Activated CD4-positive, alpha-beta T cell treated with anti-CD3 and anti-CD28 coated beads, Interleukin-2, Interleukin-4, amounts not matched to agents 100 ng/mL and 50 ng/mL, durations not matched to agents 16 hours and 8 hours (primary cell): ENCODE data around the gene VPS41.

Experiments
- DNase-seq: peaks from one replicate; pipeline ENCODE4 v3.0.0-alpha.2; 2020; ENCODE audit warnings: low spot score

VPS41 gene

DNA sequence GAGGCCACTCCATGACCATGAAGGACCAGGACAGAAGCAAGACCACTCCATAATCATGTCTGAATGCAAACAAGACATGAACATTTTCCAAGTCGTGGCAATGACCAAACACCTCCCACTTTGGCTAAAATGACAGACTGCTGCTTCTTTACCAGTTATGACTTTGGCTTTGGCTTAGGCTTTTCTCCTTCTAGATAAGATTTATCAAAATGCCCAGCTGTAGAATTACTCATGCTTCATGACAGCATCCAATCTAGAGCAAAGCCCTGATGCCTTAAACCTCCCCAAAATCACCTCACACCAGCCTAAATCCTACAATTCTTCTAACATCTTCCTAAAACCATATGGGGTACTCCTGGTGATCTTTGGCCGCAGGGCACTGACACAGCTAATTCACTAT lies 102.1 kb downstream of the VPS41 start:
- no peak for DNase-seq

DNA sequence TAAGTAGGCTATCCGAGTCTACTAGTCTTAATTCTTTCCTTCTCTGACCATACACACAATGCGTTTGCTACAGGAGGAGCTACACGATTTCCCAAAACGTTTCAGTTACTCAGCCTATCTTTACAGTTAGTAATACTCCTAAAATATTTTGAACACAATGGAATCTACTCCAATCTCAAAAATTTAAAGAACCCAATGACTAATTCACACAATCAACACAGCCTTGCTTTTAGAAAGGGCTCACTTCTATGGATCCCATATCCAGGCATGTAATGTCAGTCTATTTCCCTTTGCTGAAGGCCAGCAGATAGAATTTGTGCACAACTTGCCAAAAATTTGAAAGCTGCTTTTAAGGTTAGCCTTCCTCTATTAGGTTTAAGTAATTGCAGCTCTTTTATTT lies 107.2 kb downstream of the VPS41 start:
- DNase-seq = no peak

DNA sequence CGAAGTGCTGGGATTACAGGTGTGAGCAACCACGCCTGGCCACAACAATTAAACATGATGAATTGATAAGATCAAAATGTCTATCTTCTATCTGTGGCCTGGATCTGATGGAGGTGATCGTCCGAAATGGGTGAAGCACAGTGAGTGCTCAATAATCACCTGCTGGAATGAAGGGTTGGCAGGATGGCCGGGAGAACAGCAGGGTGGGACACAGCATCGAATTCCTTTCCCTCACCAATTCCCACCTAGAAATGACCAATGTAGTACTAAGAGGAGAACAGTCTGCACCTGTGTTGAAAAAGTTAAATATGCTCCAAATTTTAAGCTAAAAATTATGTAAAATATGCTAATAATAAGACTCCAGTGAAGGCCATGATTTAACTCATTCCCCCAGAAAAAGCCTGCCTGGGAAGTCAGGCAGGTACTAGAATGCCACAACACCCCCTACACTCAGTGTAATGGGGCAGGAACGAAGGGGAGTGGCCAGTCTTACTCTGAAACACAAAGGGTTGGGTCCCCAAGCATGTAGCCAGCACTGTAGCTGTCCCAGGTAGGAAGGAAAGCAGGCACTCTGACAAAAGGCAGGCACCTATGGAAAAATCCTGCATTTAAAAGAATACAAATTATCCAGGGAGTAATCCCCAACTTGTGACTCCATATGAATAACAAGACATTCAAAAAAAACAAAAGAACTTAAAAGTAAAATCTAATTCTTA lies 110.3 kb downstream of the VPS41 start:
- no peak for DNase-seq

DNA sequence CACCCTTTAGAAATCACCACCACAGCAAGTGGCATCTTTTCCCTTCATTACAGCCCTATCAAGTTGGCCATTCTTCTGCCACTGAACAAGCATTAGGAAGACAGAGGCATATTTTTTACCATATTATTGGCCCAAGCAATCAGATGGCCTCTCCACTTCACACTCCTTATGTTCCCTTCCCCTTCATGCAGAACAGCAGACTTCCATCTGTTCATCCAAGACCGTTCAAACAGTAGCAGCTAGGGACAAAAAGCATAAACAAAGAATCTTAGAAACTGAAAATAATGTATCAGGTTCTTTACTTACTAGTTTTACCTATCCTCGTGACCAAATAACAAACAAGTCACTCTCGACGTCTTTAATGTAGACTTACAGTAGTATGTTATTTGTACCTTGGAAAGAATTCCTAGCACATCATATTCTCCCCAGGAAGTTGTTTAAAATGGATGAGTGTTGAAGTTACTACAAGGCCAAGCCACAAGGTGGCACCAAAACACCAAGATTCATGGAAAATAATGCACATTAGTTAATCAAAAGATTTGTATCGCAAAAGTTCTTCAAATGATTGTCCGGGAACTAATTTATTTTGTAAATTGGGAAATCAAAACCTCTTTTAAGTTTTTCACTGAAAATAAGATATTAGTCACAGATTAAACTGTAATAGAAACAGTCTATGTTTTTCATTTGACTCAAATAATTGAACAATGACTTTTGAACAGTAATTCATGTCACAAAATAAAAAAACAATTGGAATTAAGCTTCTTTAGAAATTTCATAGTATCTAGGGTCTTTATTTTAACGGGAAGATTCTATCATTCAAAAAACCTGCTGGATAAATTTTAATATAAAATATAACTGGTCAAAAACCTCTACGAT lies 112.1 kb downstream of the VPS41 start:
- DNase-seq = peak; percentile 29

DNA sequence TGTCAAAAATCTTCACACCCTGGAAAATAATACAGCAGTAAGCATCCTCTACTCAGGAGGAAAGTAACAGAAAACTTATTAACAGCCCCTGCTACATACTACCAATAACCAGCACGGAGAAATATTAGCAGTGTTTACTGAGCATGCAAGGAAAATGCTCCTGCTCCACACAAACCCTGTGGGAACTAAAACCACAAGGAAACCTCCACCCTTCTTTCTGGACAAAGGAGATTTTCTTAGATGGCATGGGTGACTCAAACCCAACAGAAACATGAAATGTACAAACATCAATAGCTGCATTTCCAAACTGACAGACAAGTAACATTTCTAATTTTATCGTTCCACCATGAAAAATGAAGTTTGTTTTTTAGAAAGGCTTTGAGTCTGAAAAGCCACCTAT lies 113.4 kb downstream of the VPS41 start:
- DNase-seq = no peak

DNA sequence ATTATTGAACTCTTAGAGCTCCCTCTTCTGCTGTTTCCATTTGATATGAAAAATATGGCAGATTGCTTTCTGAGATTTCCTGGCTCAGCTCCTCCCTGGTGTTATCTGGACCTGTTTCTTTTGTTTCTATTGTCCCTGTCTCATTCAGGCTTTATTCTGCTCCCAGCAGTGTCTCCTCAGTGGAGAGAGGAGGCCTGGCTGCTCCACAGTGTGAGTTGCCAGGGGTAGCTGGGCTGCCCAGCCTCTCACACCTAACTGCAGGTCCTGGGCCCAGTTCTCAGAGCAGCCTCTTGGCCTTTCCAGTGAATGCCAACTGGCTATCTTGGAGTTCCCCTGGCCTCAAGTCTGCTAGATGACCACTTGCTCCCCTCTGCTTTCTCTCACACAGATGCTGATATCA lies 127.0 kb downstream of the VPS41 start:
- DNase-seq = no peak

DNA sequence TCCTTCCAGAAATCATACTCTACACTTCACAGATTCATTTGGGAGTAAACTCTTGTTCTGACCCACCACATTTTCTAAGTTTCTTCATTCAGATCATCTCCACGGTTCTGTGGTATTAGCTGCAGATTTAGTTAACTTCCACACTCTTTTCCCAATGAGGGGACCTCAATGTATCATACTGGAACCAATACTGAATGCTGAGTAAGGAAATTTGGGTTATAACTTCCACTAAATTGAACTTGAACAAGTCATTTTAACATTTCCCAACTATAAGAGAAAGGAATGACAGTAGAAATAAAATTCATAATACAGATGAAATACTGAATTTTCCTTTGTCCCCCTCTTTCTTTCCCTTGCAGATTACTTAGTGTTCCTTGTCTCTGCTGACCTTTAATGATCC lies 131.4 kb downstream of the VPS41 start:
- DNase-seq = no peak

DNA sequence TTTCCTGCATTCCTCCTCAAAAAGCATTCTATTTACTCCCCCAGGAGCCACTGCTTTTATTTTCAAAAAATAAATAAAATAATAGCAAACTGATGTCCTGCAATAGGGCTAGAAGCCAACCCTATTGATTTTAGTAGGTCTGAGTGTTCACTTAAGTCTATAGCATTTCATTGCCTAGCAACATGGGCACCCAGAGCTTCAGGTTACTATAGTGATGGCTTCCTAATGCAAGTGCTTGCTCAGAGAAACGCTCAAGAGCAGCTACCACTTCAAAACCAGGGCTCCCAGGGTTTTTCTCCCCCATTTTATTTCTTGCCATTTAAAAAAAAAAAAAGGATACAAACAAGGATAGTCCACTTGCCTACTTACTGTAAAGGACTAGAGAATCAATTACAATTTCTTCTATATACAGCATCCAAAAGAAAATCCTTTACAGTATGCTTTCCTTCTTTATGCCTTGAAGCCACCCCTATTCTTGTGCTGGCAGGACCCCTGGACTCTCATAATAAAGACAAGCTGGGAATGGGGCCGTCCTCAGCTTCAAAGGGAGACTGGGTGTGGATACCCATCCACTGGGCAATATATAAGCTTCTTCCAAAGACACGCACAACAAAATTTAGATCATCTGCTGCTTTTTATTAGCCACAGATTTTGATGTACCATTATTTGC lies 133.3 kb downstream of the VPS41 start:
- DNase-seq = no peak

DNA sequence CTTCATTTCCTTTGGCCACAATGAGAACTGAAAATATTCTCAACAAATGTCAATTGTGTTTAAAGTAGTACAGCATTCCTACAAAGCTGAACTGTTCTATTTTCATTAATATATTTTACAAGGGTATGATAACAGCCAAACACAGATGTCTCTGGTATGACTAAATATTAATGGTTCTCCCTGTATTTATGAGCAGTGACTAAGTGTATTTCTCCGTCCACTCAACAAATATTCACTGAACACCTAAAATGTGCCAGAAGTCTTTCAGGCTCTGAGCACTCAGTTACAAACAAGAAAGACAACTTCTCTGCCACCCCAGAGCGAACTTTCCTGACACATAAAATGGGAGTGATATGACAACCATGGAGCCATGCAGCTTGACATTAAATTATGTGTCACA lies 135.6 kb downstream of the VPS41 start:
- DNase-seq = no peak

DNA sequence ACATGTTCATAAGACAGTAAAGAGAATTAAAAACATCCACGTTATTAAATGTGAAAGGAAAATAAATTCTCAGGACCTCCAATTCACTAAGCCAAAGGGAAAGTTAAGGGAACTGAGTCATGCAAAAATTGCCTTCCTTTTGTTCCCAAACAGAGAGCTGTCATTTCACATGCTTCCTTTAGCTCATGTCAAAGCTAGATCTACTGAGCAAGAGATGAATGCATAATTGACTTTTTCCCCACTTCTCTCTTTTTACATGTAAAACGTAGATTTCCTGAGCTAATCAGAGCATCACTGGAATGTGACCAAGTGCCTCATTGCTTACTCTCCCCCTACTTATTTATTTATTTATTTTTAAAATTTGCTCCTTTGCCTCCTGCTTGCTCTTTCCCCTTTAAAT lies 148.8 kb downstream of the VPS41 start:
- DNase-seq = no peak

DNA sequence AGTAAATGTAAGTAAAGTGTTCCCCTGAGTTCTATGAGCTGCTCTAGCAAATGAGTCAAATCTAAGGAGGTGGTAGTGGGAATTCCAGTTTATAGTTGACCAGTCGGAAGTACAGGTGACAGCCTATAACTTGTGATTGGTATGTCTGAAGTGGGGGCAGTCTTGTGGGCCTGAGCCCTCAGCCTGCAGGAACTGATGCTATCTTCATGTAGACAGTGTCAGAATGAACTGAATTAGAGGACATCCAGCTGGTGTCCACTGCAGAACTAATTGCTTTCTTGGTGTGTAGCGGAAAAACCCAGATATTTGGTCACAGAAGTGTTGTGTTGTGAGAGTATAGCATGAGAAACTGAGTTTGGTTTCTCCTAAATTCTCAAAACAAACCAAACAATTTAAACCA lies 150.0 kb downstream of the VPS41 start:
- no peak for DNase-seq

DNA sequence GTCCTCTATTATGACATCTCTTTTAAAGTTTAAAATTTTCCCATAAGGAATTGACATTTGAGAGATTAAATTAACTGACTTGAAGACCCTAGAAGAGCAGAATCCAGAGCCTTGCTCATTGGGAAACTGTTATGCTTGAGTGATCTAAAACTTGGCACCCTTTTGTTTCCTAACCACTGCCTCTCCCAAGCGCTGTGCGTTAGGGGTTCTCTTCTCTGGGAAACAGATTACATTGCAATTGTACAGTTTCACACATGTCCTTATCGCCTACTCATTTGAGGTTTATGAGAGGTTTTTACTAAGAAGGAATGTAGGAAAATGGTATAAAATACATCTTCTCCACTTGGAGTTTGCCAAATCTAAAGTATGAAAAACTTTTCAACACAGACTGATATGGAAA lies 151.1 kb downstream of the VPS41 start:
- DNase-seq = no peak

DNA sequence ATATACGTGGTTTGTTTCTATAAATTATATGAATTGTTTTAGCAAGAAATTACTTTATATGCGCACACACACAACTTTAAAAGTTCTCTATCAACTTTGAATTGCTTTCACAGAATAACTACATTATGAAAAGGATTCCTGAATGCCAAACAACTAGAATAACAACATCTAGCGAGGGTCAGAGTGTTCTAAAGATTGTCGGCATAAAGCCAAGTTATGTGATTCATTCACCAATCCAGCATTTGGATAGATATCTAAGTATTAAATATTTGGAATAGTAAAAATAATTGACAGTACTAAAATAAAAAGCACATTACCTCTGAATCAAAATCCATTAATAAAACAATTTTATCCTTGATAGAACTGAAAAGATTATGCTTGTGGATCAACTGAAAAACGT lies 152.5 kb downstream of the VPS41 start:
- no peak for DNase-seq

DNA sequence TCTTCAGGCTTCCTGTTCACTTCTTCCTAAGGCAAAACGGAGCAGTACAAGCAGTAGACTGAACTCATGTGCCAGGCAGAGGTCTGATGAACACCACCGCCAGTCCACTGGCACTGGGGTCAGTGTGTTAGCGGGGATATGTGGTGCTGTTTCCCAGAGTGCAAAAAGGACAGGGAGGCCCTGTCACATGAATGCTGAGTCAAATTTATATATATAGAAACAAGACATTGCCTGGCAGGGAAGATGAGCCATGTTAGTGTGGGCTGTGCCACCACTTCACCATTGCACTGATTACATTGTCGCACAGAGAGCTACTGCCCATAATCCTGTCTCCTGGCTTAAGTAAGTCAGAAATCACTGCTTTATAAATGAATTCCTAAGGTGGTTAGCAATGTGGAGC lies 155.6 kb downstream of the VPS41 start:
- DNase-seq = no peak

DNA sequence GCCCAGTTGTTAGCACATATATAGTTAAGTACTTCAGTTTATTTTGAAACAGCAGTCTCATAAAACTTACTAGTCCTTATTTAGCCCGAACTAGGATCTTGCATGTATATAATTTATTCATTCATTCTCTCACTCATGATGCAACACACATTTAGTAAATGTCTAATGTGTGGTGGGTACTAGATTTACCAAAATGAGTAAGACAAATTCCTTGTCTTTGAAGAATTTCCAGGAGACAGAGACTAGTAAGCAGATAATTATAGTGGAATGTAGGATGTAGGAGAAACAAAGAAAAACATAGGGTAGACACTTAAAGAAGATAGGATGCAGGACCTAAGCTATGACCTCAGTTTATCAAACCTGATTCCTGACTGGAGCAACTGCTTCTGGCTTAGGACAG lies 157.6 kb downstream of the VPS41 start:
- no peak for DNase-seq

DNA sequence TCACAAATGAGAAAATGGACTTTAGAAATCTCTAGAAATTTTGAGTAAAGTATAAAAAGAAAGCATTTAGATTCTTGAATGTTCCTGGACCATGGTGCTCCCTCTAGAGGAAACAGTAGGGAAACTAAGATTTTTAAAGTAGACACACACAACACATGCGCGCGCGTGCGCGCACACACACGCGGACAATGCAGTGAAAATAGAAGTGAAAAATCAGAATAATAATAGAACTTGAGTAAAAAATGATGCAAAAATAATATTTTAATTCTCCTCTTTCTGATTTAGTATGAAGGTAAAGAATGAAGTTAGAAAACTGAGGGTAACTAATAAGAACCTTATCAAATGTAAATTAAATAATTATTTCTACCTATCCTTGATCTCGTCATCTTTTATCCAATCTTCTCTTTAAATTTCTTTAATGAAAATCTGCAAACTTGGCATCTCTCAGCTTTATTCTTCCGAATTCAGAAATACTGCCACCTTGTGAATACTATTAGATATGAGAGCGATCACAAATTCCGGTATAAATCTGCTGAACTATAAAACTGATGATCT lies 160.9 kb downstream of the VPS41 start:
- no peak for DNase-seq

DNA sequence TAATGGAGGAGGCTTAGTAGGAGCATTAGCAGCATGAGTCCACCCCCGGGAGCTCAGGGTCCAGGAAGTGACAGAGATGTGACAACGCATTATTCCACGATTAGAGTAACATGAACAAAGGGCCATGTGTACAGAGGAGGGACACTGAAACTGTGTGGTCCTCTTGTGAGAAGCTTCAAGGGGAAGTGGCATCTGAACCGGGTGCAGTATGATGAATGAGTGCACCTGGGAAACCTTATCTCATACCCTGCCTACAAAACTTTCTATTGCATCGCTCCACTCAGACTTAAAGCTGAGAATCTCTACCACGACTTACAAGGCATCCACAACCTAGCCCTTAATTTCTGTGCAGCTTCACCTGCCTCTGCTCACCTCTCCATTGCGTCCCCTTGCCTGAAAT lies 162.6 kb downstream of the VPS41 start:
- no peak for DNase-seq

DNA sequence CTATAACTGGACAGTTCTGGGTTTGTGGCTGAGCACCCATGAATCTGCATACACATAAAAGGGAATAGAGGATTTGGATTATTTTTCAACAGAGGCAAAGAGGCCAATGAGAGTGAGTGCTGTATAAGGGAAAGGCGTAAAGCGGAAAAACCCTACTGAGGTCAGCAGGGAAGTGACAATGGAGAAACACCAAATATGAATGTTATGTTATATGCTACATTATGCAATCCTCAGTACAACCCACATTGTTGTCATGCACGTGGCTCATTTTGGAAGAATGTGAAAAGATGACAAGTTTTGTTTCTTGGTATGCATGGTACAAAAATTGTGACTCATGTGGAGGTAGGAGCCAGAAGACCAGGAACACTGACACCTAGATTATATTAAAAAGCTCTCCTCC lies 164.2 kb downstream of the VPS41 start:
- DNase-seq = peak; percentile 35

DNA sequence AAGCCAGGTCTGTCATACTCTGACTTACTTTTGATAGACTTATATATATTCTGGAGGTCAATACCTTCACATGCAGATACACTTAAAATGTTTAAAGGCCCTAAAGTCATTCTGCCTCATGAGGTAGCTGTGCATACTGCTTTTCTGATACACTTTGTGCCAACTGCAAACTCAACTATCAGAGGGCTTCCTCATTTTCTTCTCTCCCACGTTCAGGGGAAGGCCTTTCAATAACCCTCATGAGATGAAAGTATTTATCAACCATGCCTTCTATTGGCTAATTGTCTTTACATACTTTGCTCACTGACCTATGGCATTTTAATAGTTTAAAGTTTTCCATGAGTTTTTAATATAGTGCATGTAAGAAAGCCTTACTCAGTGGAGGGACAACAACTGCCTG lies 165.1 kb downstream of the VPS41 start:
- no peak for DNase-seq

DNA sequence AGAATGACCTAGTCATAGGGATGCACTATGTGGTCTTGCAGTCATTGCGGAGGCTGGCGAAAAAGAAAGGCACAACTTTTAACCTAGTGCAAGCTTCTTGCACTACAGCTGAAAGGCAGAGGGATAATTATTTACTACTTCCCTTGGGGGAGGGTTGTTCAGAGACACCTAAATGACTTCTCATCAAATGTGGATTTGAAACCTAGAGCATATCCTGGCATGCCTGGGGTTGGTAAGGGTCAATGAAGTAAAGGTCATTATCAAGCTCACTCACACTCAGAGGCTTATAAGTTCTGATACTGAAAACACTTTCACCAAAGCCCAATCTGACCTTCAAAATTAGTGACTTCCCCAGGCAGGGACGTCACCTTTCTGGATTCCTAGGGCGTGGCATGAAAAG lies 168.9 kb downstream of the VPS41 start:
- DNase-seq = no peak

DNA sequence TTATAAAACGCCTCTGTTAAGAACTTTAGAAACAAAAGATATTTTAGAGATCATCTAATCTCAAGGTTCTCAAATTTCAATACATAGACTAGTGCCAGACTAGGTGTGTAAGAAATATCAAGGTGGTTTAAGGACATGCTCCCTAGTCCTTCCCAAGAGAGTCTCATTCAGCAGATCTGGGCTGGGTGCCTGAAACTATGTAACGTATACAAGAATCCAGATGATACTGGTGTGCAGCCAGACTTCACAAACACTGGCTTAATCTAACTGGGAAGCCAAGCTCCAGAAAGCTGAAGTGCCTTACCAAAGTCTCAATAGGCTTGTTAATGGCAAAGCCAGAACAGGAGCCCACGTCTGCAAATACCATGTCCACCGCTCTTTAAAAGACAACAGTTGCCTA lies 172.9 kb downstream of the VPS41 start:
- DNase-seq = no peak

DNA sequence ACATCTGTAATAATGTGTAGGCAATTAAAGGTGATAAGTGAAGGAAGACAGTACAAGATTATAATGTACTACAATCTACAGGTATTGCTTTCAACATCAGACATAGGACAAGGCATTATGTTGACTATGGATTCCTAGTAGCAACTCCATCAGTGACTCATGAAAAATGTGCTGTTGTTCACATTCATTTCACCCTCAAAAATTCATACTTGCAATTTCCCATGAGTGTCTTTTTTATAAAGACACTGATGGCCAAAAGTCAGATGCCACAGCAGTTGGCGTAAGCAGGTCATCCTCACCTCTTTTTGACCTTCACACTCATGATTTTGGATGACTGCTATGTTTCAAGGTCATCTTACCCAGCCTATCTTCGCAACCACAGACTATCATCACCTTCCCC lies 177.8 kb downstream of the VPS41 start:
- DNase-seq = no peak

DNA sequence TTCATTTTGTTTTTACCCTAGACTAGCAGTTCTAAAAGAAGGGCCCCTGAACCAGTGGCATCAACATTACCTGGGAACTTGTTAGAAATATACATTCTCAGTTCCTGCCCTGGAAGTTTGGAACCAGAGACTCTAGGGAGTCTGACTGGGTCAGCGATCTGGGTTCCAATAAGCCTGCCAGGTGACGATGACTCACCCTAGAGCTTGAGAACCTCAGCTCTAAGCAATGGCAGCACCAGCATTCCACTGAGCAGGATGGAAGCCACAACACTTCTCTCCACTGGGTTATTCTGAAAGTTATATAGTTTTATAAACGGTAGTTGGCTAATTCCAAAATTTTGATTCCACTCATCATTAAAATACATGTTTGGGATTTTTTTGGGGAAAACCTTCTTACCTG lies 180.8 kb downstream of the VPS41 start:
- no peak for DNase-seq
